SK-N-SH treated with all-trans-retinoic acid at 6 μM for 48 hours (cell line): ENCODE results near the gene DTHD1.

Experiments
- ATAC-seq: fragments of 200-7000 bp; cut with Tn5 transposase; 3 replicates; pipeline ENCODE4 v1.9.1; 2020; ENCODE audit warnings: mild to moderate bottlenecking, moderate library complexity
- BACH2 ChIP-seq: fragments of 250-450 bp; sonication (Bioruptor Pico); IDR thresholded peaks from 2 replicates; pipeline ENCODE4 v1.9.0; 2021; ENCODE audit warnings: mild to moderate bottlenecking, borderline replicate concordance
- CSDC2 ChIP-seq: fragments of 250-450 bp; sonication (Bioruptor Pico); IDR thresholded peaks from 2 replicates; pipeline ENCODE4 v1.5.0; 2020; ENCODE audit warnings: mild to moderate bottlenecking, moderate library complexity
- ESRRG ChIP-seq: fragments of 250-450 bp; sonication (Bioruptor Pico); IDR thresholded peaks from 2 replicates; pipeline ENCODE4 v1.6.1; 2021; ENCODE audit warnings: mild to moderate bottlenecking
- GLIS3 ChIP-seq: fragments of 250-450 bp; sonication (Bioruptor Pico); IDR thresholded peaks from 2 replicates; pipeline ENCODE4 v1.5.0; 2020; ENCODE audit warnings: mild to moderate bottlenecking, moderate library complexity
- ISL1 ChIP-seq: fragments of 250-450 bp; sonication (Bioruptor Pico); IDR thresholded peaks from 2 replicates; pipeline ENCODE4 v2.1.2; 2022; ENCODE audit warnings: mild to moderate bottlenecking, moderate library complexity
- OSR1 ChIP-seq: fragments of 250-450 bp; sonication (Bioruptor Pico); IDR thresholded peaks from 2 replicates; pipeline ENCODE4 v1.8.0; 2022; ENCODE audit warnings: moderate library complexity, mild to moderate bottlenecking, inconsistent platforms
- PPARA ChIP-seq: fragments of 250-450 bp; sonication (Bioruptor Pico); IDR thresholded peaks from 2 replicates; pipeline ENCODE4 v1.5.0; 2020; ENCODE audit warnings: mild to moderate bottlenecking, borderline replicate concordance
- RARB ChIP-seq: fragments of 250-450 bp; sonication (Bioruptor Pico); IDR thresholded peaks from 2 replicates; pipeline ENCODE4 v1.8.0; 2021; ENCODE audit warnings: mild to moderate bottlenecking, moderate library complexity
- SNAI2 ChIP-seq: fragments of 250-450 bp; sonication (Bioruptor Pico); IDR thresholded peaks from 2 replicates; pipeline ENCODE4 v1.5.0; 2020; ENCODE audit warnings: mild to moderate bottlenecking, moderate library complexity
- TCF4 ChIP-seq: fragments of 250-450 bp; sonication (Bioruptor Pico); IDR thresholded peaks from 2 replicates; pipeline ENCODE4 v1.8.0; 2021; ENCODE audit warnings: mild to moderate bottlenecking, moderate library complexity, borderline replicate concordance
- TOX ChIP-seq: fragments of 250-450 bp; sonication (Bioruptor Pico); IDR thresholded peaks from 2 replicates; pipeline ENCODE4 v1.8.0; 2021; ENCODE audit warnings: mild to moderate bottlenecking, moderate library complexity, borderline replicate concordance
- ZC3H10 ChIP-seq: fragments of 250-450 bp; sonication (Bioruptor Pico); IDR thresholded peaks from 2 replicates; pipeline ENCODE4 v1.5.1; 2021; ENCODE audit warnings: mild to moderate bottlenecking, moderate library complexity
- ZFP30 ChIP-seq: fragments of 450-650 bp; formaldehyde crosslinking; IDR thresholded peaks from 2 replicates; pipeline ENCODE4 v1.5.0; 2022; ENCODE audit warnings: mild to moderate bottlenecking, moderate library complexity
- ZNF565 ChIP-seq: fragments of 450-650 bp; formaldehyde crosslinking; conservative IDR thresholded peaks from 2 replicates; pipeline ENCODE4 v1.5.0; 2020; ENCODE audit warnings: low read depth, mild to moderate bottlenecking, moderate library complexity
- ZNF70 ChIP-seq: fragments of 450-650 bp; formaldehyde crosslinking; IDR thresholded peaks from 2 replicates; pipeline ENCODE4 v1.5.0; 2020; ENCODE audit warnings: mild to moderate bottlenecking, moderate library complexity
- ZNF8 ChIP-seq: fragments of 450-650 bp; formaldehyde crosslinking; IDR thresholded peaks from 2 replicates; pipeline ENCODE4 v1.5.0; 2020; ENCODE audit warnings: mild to moderate bottlenecking, moderate library complexity
- TF ChIP-seq, protein P1 (sequence below): fragments of 250-450 bp; sonication (Bioruptor Pico); IDR thresholded peaks from 2 replicates; pipeline ENCODE4 v1.5.1; 2021; ENCODE audit warnings: mild to moderate bottlenecking, moderate library complexity
- TF ChIP-seq, protein P2 (sequence below): fragments of 250-450 bp; sonication (Bioruptor Pico); IDR thresholded peaks from 2 replicates; pipeline ENCODE4 v1.8.0; 2021; ENCODE audit warnings: low read depth, mild to moderate bottlenecking, moderate library complexity, borderline replicate concordance
- TF ChIP-seq, protein P3 (sequence below): fragments of 250-450 bp; sonication (Bioruptor Pico); IDR thresholded peaks from 2 replicates; pipeline ENCODE4 v1.5.0; 2020; ENCODE audit warnings: mild to moderate bottlenecking, moderate library complexity
- TF ChIP-seq, protein P4 (sequence below): fragments of 250-450 bp; sonication (Bioruptor Pico); IDR thresholded peaks from 2 replicates; pipeline ENCODE4 v1.8.0; 2020; ENCODE audit warnings: mild to moderate bottlenecking, moderate library complexity, borderline replicate concordance
- TF ChIP-seq, protein P5 (sequence below): fragments of 250-450 bp; sonication (Bioruptor Pico); IDR thresholded peaks from 2 replicates; pipeline ENCODE4 v1.5.1; 2020; ENCODE audit warnings: low read depth, mild to moderate bottlenecking, moderate library complexity

Gene DTHD1

DNA sequence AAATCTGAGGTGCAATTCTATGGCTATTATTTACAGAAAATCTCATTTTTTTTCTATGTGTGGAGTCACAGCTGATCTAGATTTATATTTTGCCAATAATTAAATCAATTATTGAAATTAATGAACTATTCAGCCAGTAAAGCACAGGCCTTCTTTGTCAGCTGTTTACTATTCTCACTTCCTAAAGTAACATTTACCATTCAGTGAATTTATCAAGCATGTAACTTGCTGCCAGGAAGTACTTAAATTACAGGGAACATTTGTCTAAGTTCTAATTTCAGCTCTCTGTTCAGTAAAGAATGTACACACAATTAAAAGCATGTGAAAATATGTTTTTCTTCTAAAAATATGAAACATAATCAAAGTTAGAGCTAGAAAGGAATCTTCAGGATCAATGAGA lies 79.3 kb downstream of the DTHD1 start:
- no peak for TF ChIP-seq ESRRG (CRISPR knock-in tag)
- no peak for TF ChIP-seq ZFP30 (CRISPR knock-in tag)
- TF ChIP-seq, protein P1, sequence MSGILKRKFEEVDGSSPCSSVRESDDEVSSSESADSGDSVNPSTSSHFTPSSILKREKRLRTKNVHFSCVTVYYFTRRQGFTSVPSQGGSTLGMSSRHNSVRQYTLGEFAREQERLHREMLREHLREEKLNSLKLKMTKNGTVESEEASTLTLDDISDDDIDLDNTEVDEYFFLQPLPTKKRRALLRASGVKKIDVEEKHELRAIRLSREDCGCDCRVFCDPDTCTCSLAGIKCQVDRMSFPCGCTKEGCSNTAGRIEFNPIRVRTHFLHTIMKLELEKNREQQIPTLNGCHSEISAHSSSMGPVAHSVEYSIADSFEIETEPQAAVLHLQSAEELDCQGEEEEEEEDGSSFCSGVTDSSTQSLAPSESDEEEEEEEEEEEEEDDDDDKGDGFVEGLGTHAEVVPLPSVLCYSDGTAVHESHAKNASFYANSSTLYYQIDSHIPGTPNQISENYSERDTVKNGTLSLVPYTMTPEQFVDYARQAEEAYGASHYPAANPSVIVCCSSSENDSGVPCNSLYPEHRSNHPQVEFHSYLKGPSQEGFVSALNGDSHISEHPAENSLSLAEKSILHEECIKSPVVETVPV (CRISPR knock-in tag): no peak
- TF ChIP-seq SNAI2 (CRISPR knock-in tag): no peak
- TF ChIP-seq, protein P2, sequence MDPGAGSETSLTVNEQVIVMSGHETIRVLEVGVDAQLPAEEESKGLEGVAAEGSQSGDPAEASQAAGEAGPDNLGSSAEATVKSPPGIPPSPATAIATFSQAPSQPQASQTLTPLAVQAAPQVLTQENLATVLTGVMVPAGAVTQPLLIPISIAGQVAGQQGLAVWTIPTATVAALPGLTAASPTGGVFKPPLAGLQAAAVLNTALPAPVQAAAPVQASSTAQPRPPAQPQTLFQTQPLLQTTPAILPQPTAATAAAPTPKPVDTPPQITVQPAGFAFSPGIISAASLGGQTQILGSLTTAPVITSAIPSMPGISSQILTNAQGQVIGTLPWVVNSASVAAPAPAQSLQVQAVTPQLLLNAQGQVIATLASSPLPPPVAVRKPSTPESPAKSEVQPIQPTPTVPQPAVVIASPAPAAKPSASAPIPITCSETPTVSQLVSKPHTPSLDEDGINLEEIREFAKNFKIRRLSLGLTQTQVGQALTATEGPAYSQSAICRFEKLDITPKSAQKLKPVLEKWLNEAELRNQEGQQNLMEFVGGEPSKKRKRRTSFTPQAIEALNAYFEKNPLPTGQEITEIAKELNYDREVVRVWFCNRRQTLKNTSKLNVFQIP (CRISPR knock-in tag): no peak
- TF ChIP-seq CSDC2 (CRISPR knock-in tag): no peak
- TF ChIP-seq, protein P3, sequence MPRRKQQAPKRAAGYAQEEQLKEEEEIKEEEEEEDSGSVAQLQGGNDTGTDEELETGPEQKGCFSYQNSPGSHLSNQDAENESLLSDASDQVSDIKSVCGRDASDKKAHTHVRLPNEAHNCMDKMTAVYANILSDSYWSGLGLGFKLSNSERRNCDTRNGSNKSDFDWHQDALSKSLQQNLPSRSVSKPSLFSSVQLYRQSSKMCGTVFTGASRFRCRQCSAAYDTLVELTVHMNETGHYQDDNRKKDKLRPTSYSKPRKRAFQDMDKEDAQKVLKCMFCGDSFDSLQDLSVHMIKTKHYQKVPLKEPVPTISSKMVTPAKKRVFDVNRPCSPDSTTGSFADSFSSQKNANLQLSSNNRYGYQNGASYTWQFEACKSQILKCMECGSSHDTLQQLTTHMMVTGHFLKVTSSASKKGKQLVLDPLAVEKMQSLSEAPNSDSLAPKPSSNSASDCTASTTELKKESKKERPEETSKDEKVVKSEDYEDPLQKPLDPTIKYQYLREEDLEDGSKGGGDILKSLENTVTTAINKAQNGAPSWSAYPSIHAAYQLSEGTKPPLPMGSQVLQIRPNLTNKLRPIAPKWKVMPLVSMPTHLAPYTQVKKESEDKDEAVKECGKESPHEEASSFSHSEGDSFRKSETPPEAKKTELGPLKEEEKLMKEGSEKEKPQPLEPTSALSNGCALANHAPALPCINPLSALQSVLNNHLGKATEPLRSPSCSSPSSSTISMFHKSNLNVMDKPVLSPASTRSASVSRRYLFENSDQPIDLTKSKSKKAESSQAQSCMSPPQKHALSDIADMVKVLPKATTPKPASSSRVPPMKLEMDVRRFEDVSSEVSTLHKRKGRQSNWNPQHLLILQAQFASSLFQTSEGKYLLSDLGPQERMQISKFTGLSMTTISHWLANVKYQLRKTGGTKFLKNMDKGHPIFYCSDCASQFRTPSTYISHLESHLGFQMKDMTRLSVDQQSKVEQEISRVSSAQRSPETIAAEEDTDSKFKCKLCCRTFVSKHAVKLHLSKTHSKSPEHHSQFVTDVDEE (CRISPR knock-in tag): no peak
- no peak for TF ChIP-seq TOX (CRISPR knock-in tag)
- no peak for TF ChIP-seq ZNF565 (CRISPR knock-in tag)
- no peak for TF ChIP-seq ISL1
- TF ChIP-seq RARB (CRISPR knock-in tag): no peak
- TF ChIP-seq PPARA (CRISPR knock-in tag): no peak
- no peak for TF ChIP-seq ZC3H10 (CRISPR knock-in tag)
- no peak for ATAC-seq

DNA sequence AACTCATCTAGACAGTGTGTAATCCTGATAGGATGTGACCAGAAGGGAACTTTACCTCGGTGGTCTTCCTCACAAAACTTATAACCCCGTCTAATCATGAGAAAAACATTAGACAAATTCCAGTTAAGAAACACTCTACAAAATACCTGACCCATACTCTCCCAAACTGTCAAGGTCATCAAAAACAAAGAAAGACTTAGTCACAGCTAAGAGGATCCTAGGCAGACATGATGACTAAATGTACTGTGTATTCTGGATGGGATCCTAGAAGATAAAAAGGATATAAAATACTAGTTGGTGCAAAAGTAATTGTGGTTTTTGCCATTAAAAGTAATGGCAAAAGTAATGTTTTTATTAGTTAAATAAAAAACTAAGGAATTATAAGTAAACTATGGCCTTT lies 81.6 kb downstream of the DTHD1 start:
- TF ChIP-seq SNAI2 (CRISPR knock-in tag) (no peak), BACH2 (CRISPR knock-in tag) (no peak), PPARA (CRISPR knock-in tag) (no peak), ESRRG (CRISPR knock-in tag) (no peak)
- TF ChIP-seq, protein P1 (CRISPR knock-in tag): no peak
- TF ChIP-seq, protein P4, sequence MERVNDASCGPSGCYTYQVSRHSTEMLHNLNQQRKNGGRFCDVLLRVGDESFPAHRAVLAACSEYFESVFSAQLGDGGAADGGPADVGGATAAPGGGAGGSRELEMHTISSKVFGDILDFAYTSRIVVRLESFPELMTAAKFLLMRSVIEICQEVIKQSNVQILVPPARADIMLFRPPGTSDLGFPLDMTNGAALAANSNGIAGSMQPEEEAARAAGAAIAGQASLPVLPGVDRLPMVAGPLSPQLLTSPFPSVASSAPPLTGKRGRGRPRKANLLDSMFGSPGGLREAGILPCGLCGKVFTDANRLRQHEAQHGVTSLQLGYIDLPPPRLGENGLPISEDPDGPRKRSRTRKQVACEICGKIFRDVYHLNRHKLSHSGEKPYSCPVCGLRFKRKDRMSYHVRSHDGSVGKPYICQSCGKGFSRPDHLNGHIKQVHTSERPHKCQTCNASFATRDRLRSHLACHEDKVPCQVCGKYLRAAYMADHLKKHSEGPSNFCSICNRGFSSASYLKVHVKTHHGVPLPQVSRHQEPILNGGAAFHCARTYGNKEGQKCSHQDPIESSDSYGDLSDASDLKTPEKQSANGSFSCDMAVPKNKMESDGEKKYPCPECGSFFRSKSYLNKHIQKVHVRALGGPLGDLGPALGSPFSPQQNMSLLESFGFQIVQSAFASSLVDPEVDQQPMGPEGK (CRISPR knock-in tag): no peak
- TF ChIP-seq, protein P2 (CRISPR knock-in tag): no peak
- no peak for ATAC-seq

DNA sequence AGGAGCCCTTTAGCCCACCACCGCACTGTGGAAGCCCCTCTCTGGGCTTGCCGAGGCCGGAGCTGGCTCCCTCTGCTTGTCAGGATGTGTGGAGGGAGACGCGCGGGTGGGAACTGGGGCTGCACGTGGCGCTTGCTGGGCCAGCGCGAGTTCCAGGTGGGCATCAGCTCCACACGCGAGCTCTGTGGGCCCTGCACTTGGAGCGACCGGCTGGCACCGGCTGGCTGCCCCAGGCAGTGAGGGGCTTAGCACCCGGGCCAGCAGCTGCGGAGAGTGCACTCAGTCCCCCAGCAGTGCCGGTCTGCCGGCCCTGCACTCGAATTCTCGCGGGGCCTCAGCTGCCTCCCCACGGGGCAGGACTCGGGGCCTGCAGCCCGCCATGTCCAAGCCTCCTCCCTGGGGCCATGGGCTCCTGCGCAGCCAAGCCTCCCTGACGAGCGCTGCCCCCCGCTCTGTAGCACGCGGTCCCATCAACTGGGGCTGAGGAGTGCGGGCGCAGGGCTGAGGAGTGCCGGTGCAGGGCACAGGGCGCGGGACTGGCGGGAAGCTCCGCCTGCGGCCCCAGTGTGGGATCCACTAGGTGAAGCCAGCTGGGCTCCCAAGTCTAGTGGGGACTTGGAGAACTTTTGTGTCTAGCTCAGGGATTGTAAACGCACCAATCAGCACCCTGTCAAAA lies 93.6 kb downstream of the DTHD1 start:
- ATAC-seq: no peak
- TF ChIP-seq ZNF70 (CRISPR knock-in tag): no peak
- no peak for TF ChIP-seq ESRRG (CRISPR knock-in tag)
- no peak for TF ChIP-seq OSR1
- TF ChIP-seq, protein P5, sequence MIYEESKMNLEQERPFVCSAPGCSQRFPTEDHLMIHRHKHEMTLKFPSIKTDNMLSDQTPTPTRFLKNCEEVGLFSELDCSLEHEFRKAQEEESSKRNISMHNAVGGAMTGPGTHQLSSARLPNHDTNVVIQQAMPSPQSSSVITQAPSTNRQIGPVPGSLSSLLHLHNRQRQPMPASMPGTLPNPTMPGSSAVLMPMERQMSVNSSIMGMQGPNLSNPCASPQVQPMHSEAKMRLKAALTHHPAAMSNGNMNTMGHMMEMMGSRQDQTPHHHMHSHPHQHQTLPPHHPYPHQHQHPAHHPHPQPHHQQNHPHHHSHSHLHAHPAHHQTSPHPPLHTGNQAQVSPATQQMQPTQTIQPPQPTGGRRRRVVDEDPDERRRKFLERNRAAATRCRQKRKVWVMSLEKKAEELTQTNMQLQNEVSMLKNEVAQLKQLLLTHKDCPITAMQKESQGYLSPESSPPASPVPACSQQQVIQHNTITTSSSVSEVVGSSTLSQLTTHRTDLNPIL (CRISPR knock-in tag): no peak
- no peak for TF ChIP-seq CSDC2 (CRISPR knock-in tag)
- TF ChIP-seq ZNF8 (CRISPR knock-in tag): no peak
- TF ChIP-seq ZFP30 (CRISPR knock-in tag): no peak
- TF ChIP-seq GLIS3 (CRISPR knock-in tag): no peak
- no peak for TF ChIP-seq ZC3H10 (CRISPR knock-in tag)
- TF ChIP-seq SNAI2 (CRISPR knock-in tag): no peak
- TF ChIP-seq TCF4 (CRISPR knock-in tag): no peak
- TF ChIP-seq, protein P2 (CRISPR knock-in tag): no peak
